Right lobe of liver (tissue), 4 donors: ENCODE data around the gene RNF157.

Experiments
- CTCF ChIP-seq, 4 donors: fragments of 200-600 bp in 3 of 4; fragments of 450-650 bp in 1 of 4; IDR thresholded peaks; one replicate each; pipeline versions ENCODE4 v1.5.1 to v1.8.0; 2016 to 2022; ENCODE audit warnings: antibody characterized with exemption in 4 of 4, mild to moderate bottlenecking in 2 of 4
- POLR2A ChIP-seq: fragments of 450-650 bp; IDR thresholded peaks from one replicate; pipeline ENCODE4 v1.6.1; 2017; ENCODE audit warnings: antibody characterized with exemption, mild to moderate bottlenecking
- donor health status: DM: no; HTN: no; CAD: no.
- donor health status: DM: no; HTN: no; CAD: no.
- donor health status: DM: no; HTN: yes; CAD: no.

- TF ChIP-seq POLR2A, result no peak
- TF ChIP-seq CTCF (IDR thresholded peaks at IDR 0.05), result no peak
These were observed 50.6 kb downstream of the RNF157 start for GRCh38 chr17:76189741-76190140.
